GM23248 (cell line): ENCODE data around the gene SLC18A3. TPM values are rescaled to one million over a fixed set of nuclear protein-coding genes. Genes with fewer than 3 reads are reported as not detected.

Experiments used
- DNase-seq: peaks from one replicate; pipeline ENCODE4 v3.0.0-alpha.2; 2015
- H2AFZ ChIP-seq: fragments of 200-600 bp; sonication (generic); 2 replicates; pipeline ENCODE4 v1.6.1; 2016; ENCODE audit warnings: antibody characterized with exemption
- H3F3A ChIP-seq: fragments of 200-600 bp; sonication (generic); 2 replicates; pipeline ENCODE4 v1.6.1; 2016; ENCODE audit warnings: mild to moderate bottlenecking, antibody characterized with exemption, mixed run types; ENCODE audit not compliant: insufficient read depth
- H3K27ac ChIP-seq: fragments of 200-600 bp; sonication (generic); 2 replicates; pipeline ENCODE4 v1.5.1; 2016; ENCODE audit warnings: mild to moderate bottlenecking
- H3K27me3 ChIP-seq: fragments of 200-600 bp; sonication (generic); replicated peaks from 2 replicates; pipeline ENCODE4 v1.6.1; 2016; ENCODE audit warnings: mild to moderate bottlenecking; ENCODE audit not compliant: insufficient read depth
- H3K36me3 ChIP-seq: fragments of 200-600 bp; sonication (generic); 2 replicates; pipeline ENCODE4 v1.6.1; 2016; ENCODE audit warnings: low read depth, mild to moderate bottlenecking
- H3K4me1 ChIP-seq: fragments of 200-600 bp; sonication (generic); 2 replicates; pipeline ENCODE4 v1.6.1; 2016; ENCODE audit warnings: mild to moderate bottlenecking; ENCODE audit not compliant: insufficient read depth
- H3K4me2 ChIP-seq: fragments of 200-600 bp; sonication (generic); one replicate; pipeline ENCODE4 v1.6.1; 2016; ENCODE audit warnings: mild to moderate bottlenecking; ENCODE audit not compliant: unreplicated experiment
- H3K4me3 ChIP-seq: fragments of 200-600 bp; sonication (generic); 2 replicates; pipeline ENCODE4 v1.5.1; 2016; ENCODE audit warnings: mild to moderate bottlenecking
- H3K79me2 ChIP-seq: fragments of 200-600 bp; sonication (generic); 2 replicates; pipeline ENCODE4 v1.6.1; 2016; ENCODE audit warnings: mild to moderate bottlenecking; ENCODE audit not compliant: insufficient read depth
- H3K9ac ChIP-seq: fragments of 200-600 bp; sonication (generic); 2 replicates; pipeline ENCODE4 v1.6.1; 2016; ENCODE audit warnings: mild to moderate bottlenecking
- H3K9me2 ChIP-seq: fragments of 200-600 bp; sonication (generic); 2 replicates; pipeline ENCODE4 v1.6.1; 2016; ENCODE audit warnings: mixed run types, mild to moderate bottlenecking, moderate library complexity; ENCODE audit not compliant: insufficient read depth
- H3K9me3 ChIP-seq: fragments of 200-600 bp; sonication (generic); one replicate; pipeline ENCODE4 v1.6.1; 2017; ENCODE audit warnings: low read depth
- H4K20me1 ChIP-seq: fragments of 200-600 bp; sonication (generic); 2 replicates; pipeline ENCODE4 v1.6.0; 2016; ENCODE audit not compliant: insufficient read depth
- EZH2 ChIP-seq: fragments of 200-600 bp; sonication (generic); IDR thresholded peaks from 2 replicates; pipeline ENCODE4 v1.6.1; 2018; ENCODE audit warnings: antibody characterized with exemption, mild to moderate bottlenecking; ENCODE audit not compliant: insufficient read depth, poor library complexity, severe bottlenecking
- EZH2phosphoT487 ChIP-seq: fragments of 200-600 bp; sonication (generic); IDR thresholded peaks from 2 replicates; pipeline ENCODE4 v1.6.1; 2018; ENCODE audit warnings: antibody characterized with exemption, moderate library complexity, mild to moderate bottlenecking, low read depth; ENCODE audit not compliant: insufficient read depth
- WGBS, 2 experiments: methylation state at CpG; one replicate each; pipeline ENCODE4 v1.1.6; 2015 to 2017; ENCODE audit warnings: low lambda C conversion rate in 2 of 2, low coverage in 1 of 2; ENCODE audit errors: missing lambda C conversion rate in 2 of 2; 5-methylcytosine and 5-hydroxymethylcytosine counted together
- in situ Hi-C: fragments of 300-500 bp; cut with MboI; formaldehyde crosslinking; loops from 2 replicates; pipeline ENCODE4 v1.15.0; 2020
- polyA plus RNA-seq: library from polyadenylated mRNA; unstranded; fragments of >200 nt; fragmentation: Nextera tagmentation; extraction: Ambion mirVana; gene quantifications from 2 replicates; pipeline ENCODE4 v1.2.1, GENCODE V29; 2016
- total RNA-seq: library from RNA; depleted of rRNA; stranded (reverse); fragments of >200 nt; shearing (Covaris generic); gene quantifications from 2 replicates; pipeline ENCODE4 v1.2.3, GENCODE V29; 2014; rRNA removed

The SLC18A3 gene
- total and polyA plus RNA-seq, 2 experiments from 2014 or later = not detected

GRCh38 chr10:49657606-49658005 is 47.5 kb downstream of the SLC18A3 start:
- H3K79me2 ChIP-seq = no peaks in the 10 kb centered on the region
- H4K20me1 ChIP-seq = no peaks in the 10 kb centered on the region
- H3K9me3 ChIP-seq = peaks cover 4% of the 10 kb centered on the region
- no peak overlapping the region for H3K27ac ChIP-seq
- WGBS, 2 experiments = 9 to 36% methylated on average over 1 of the region's 1 CpG
- no peak for DNase-seq
- no peaks in the 10 kb centered on the region for H3K36me3 ChIP-seq
- in situ Hi-C loops = no loop called here
- H3F3A ChIP-seq = no peaks in the 10 kb centered on the region
- peaks cover 27% of the 10 kb centered on the region for H3K27me3 ChIP-seq
- no peak overlapping the region for H3K4me3 ChIP-seq
- H3K9me2 ChIP-seq = no peaks in the 10 kb centered on the region
- H3K4me2 ChIP-seq = no peak overlapping the region
- H3K4me1 ChIP-seq = no peaks in the 10 kb centered on the region
- no peak overlapping the region for H3K9ac ChIP-seq
- H2AFZ ChIP-seq = no peak overlapping the region
- TF ChIP-seq EZH2 = no peak
- no peak for TF ChIP-seq EZH2phosphoT487

GRCh38 chr10:49661140-49661856 is 51.2 kb downstream of the SLC18A3 start:
- in situ Hi-C loops = no loop called here
- Histone ChIP-seq H3K4me3 (no peak overlapping the region), H2AFZ (no peak overlapping the region), H3K9ac (no peak overlapping the region), H4K20me1 (no peaks in the 10 kb centered on the region), H3K27me3 (peaks cover 44% of the 10 kb centered on the region), H3F3A (no peaks in the 10 kb centered on the region), H3K9me2 (no peaks in the 10 kb centered on the region), H3K27ac (no peak overlapping the region), H3K4me2 (no peak overlapping the region), H3K4me1 (no peaks in the 10 kb centered on the region), H3K79me2 (no peaks in the 10 kb centered on the region), H3K9me3 (peaks cover 4% of the 10 kb centered on the region), H3K36me3 (no peaks in the 10 kb centered on the region)
- no peak for DNase-seq
- 30 to 33% methylated on average over 8 of the region's 8 CpGs for WGBS, 2 experiments
- TF ChIP-seq EZH2phosphoT487 = no peak
- no peak for TF ChIP-seq EZH2

Other genes starting within 250 kb of the SLC18A3 start
- not detected in 2 replicates for gene DRGX, start 214.2 kb upstream of the SLC18A3 start, total RNA-seq
- 0.09 and 0.20 TPM in 2 replicates for gene DRGX, start 214.2 kb upstream of the SLC18A3 start, polyA plus RNA-seq
- 69.2 and 101 TPM in 2 replicates for gene ERCC6, start 71.2 kb upstream of the SLC18A3 start, total RNA-seq
- gene ERCC6, start 71.2 kb upstream of the SLC18A3 start, polyA plus RNA-seq = 47.6 and 50.8 TPM in 2 replicates
- not detected in 2 replicates for gene CHAT, start 3.7 kb downstream of the SLC18A3 start, total RNA-seq
- not detected in 2 replicates for gene CHAT, start 3.7 kb downstream of the SLC18A3 start, polyA plus RNA-seq
- gene C10orf53, start 69.3 kb downstream of the SLC18A3 start, total RNA-seq = not detected in 2 replicates
- gene C10orf53, start 69.3 kb downstream of the SLC18A3 start, polyA plus RNA-seq = not detected in 2 replicates
- 0.51 TPM in 1 of 2 replicates, not detected in the other for gene OGDHL, start 152.0 kb downstream of the SLC18A3 start, total RNA-seq
- not detected in 2 replicates for gene OGDHL, start 152.0 kb downstream of the SLC18A3 start, polyA plus RNA-seq